WTC11 (cell line): Measurements from ENCODE around the gene HNRNPUL2. TPM values are rescaled to one million over a fixed set of nuclear protein-coding genes. Genes with fewer than 3 reads are reported as not detected.
"Not testable (repeated sequence)": the region's sequence is repeated elsewhere in the genome, so short reads cannot be mapped to it uniquely, and the experiment has no call there.

Experiments
- ATAC-seq: fragments of 200-7000 bp; cut with Tn5 transposase; 2 replicates; pipeline ENCODE4 v1.10.0; 2021; ENCODE audit warnings: mild to moderate bottlenecking, moderate library complexity
- CTCF ChIA-PET: fragments of 300-600 bp; sonication (Branson Sonifier 250); formaldehyde crosslinking; loops from one replicate; lab custom pipeline; 2021; ENCODE audit warnings: antibody characterized with exemption; lab: Charles Lee
- POLR2A ChIA-PET: fragments of 350-600 bp; sonication (Branson Sonifier 250); formaldehyde crosslinking; loops from one replicate; lab custom pipeline; 2021; ENCODE audit warnings: antibody characterized with exemption; lab: Charles Lee
- DNase-seq: peaks from one replicate; pipeline ENCODE4 v3.0.0; 2021; ENCODE audit warnings: low spot score
- H3K27ac Mint-ChIP-seq: 2 replicates; pipeline ENCODE4 v1.8.0; 2021; ENCODE audit warnings: mixed read lengths
- H3K27me3 Mint-ChIP-seq: 2 replicates; pipeline ENCODE4 v1.8.0; 2021; ENCODE audit warnings: low read depth, mild to moderate bottlenecking, moderate library complexity, mixed read lengths
- H3K36me3 Mint-ChIP-seq: 2 replicates; pipeline ENCODE4 v1.8.0; 2021; ENCODE audit warnings: mixed read lengths
- H3K4me1 Mint-ChIP-seq: 2 replicates; pipeline ENCODE4 v1.8.0; 2022; ENCODE audit warnings: mixed read lengths
- H3K4me3 Mint-ChIP-seq: 2 replicates; pipeline ENCODE4 v1.8.0; 2021; ENCODE audit warnings: mild to moderate bottlenecking, moderate library complexity, mixed read lengths
- H3K9me3 Mint-ChIP-seq: 2 replicates; pipeline ENCODE4 v1.8.0; 2021; ENCODE audit warnings: mixed read lengths
- AR ChIP-seq: fragments of 250-450 bp; sonication (Bioruptor Pico); IDR thresholded peaks from 2 replicates; pipeline ENCODE4 v1.9.0; 2021; ENCODE audit warnings: mild to moderate bottlenecking
- ARID4B ChIP-seq: sonication (generic); formaldehyde crosslinking; IDR thresholded peaks from 2 replicates; pipeline ENCODE4 v1.8.0; 2023; ENCODE audit warnings: missing genetic modification reagents, mild to moderate bottlenecking, borderline replicate concordance
- ATF1 ChIP-seq: sonication (generic); formaldehyde crosslinking; IDR thresholded peaks from 2 replicates; pipeline ENCODE4 v1.8.1; 2023; ENCODE audit warnings: mild to moderate bottlenecking, moderate library complexity, missing genetic modification reagents
- CBFB ChIP-seq: sonication (generic); formaldehyde crosslinking; IDR thresholded peaks from 2 replicates; pipeline ENCODE4 v1.8.1; 2022; ENCODE audit warnings: mild to moderate bottlenecking, low read depth, missing genetic modification reagents
- FOXK1 ChIP-seq: sonication (generic); formaldehyde crosslinking; IDR thresholded peaks from 2 replicates; pipeline ENCODE4 v1.8.0; 2022; ENCODE audit warnings: mild to moderate bottlenecking, moderate library complexity, missing genetic modification reagents
- FOXP1 ChIP-seq: sonication (generic); formaldehyde crosslinking; IDR thresholded peaks from 2 replicates; pipeline ENCODE4 v1.8.0; 2022; ENCODE audit warnings: missing genetic modification reagents, mild to moderate bottlenecking, moderate library complexity, borderline replicate concordance
- JAZF1 ChIP-seq: fragments of 250-450 bp; sonication (Bioruptor Pico); IDR thresholded peaks from 2 replicates; pipeline ENCODE4 v1.9.0; 2021; ENCODE audit warnings: moderate library complexity, mild to moderate bottlenecking, inconsistent platforms
- MAX ChIP-seq: sonication (generic); formaldehyde crosslinking; IDR thresholded peaks from 2 replicates; pipeline ENCODE4 v1.8.0; 2022; ENCODE audit warnings: mild to moderate bottlenecking, missing genetic modification reagents
- NR1H2 ChIP-seq: sonication (generic); formaldehyde crosslinking; IDR thresholded peaks from 2 replicates; pipeline ENCODE4 v1.9.0; 2021; ENCODE audit warnings: mild to moderate bottlenecking, moderate library complexity, missing genetic modification reagents
- RORB ChIP-seq: fragments of 250-450 bp; sonication (Bioruptor Pico); IDR thresholded peaks from 2 replicates; pipeline ENCODE4 v1.9.0; 2021; ENCODE audit warnings: mild to moderate bottlenecking
- SP1 ChIP-seq: sonication (generic); formaldehyde crosslinking; conservative IDR thresholded peaks from 2 replicates; pipeline ENCODE4 v1.8.1; 2022; ENCODE audit warnings: missing genetic modification reagents
- USF2 ChIP-seq: sonication (generic); formaldehyde crosslinking; IDR thresholded peaks from 2 replicates; pipeline ENCODE4 v1.8.1; 2023; ENCODE audit warnings: mild to moderate bottlenecking, missing genetic modification reagents, moderate library complexity
- ZNF416 ChIP-seq: fragments of 250-450 bp; sonication (Bioruptor Pico); IDR thresholded peaks from 2 replicates; pipeline ENCODE4 v1.9.0; 2021; ENCODE audit warnings: mild to moderate bottlenecking, inconsistent platforms
- total RNA-seq: library from RNA; stranded (reverse); gene quantifications from 3 replicates; pipeline ENCODE4 v1.2.3, GENCODE V29; 2021
- TF ChIP-seq, protein P1 (sequence below): sonication (generic); formaldehyde crosslinking; conservative IDR thresholded peaks from 2 replicates; pipeline ENCODE4 v1.8.1; 2022; ENCODE audit warnings: mild to moderate bottlenecking, missing genetic modification reagents
- TF ChIP-seq, protein P2 (sequence below): sonication (generic); formaldehyde crosslinking; IDR thresholded peaks from 2 replicates; pipeline ENCODE4 v1.8.1; 2022; ENCODE audit warnings: mild to moderate bottlenecking, moderate library complexity, missing genetic modification reagents

HNRNPUL2 gene
- total RNA-seq, 1 experiment from 2014 or later, result 42.1 TPM

DNA sequence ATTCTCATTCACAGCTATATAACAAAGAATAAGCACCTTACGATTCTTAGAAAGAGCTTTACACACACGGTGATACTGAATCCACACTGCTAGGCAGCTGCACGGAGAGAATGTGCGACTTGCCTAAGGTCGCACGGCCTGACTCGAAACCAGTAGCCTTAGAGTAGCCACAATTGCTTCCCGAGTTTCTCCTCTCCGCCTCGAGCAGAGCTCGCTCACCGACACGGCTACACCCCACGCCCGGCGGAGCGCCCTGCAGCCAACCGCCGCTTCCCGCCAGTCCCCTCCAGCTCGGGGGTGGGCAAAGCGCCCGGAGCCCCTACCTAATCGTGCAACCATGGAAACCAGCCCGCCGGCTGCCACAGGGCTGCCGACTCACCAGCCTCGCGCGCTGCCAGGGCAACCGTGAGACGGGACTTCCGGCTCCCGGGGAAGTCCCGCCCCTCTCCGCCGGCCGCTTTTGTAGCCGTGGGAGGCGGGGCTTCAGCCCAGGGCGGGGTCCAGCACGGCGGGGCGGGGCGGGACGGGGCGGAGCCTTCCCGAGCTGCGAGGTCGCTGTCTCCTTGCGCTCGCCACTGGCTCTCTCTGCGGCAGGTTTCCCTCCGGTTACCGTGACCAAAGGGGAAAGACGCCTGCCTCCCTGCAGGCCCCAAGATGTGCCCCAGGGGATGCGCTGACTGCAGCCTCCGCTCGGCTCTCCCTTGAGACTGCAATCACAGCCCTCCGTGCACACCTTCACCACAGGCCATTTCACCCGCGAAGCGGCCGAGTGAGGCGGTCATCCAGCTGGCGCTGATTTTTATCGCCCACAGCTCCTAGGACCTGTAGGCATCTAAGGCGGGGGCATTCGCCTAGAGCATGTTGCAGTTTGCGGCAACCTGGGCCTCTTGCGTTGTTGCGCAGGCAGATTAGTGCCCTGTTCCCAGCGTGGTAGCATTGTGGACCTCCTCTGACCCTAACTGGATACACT is 21.1 kb downstream of the HNRNPUL2 start:
- peaks cover 28% of the 10 kb centered on the region for H3K36me3 Mint-ChIP-seq
- ChIA-PET POLR2A (interaction anchor here (0.6 to 6.0 kb wide), 15 partner anchors 18 to 153 kb away, joined by 3 to 35 read pairs (median 6); partner anchors contain the start of genes B3GAT3, C11orf98, CSKMT and HNRNPUL2), CTCF (interaction anchor here (0.6 to 4.0 kb wide), 23 partner anchors 10 to 312 kb away, joined by 3 to 24 read pairs (median 4); partner anchors contain the start of genes C11orf98, CSKMT, EML3 and GANAB)
- H3K4me1 Mint-ChIP-seq, result peaks cover 38% of the 10 kb centered on the region
- ATAC-seq, result peak; percentile 61
- DNase-seq, result peak; percentile 96
- H3K4me3 Mint-ChIP-seq, result peak overlapping the region; percentile 92
- H3K27me3 Mint-ChIP-seq, result no peaks in the 10 kb centered on the region; the same call in 1 of the 2 replicates
- peak overlapping the region; percentile 98 for H3K27ac Mint-ChIP-seq
- H3K9me3 Mint-ChIP-seq, result no peaks in the 10 kb centered on the region
- TF ChIP-seq USF2 (CRISPR knock-in tag) (0 out of 2 replicates have a peak, but pooled peaks have one; percentile 20), CBFB (no peak), ZNF416 (CRISPR knock-in tag) (peak; percentile 50; the same call in 1 of the 2 replicates), FOXP1 (CRISPR knock-in tag) (0 out of 2 replicates have a peak, but pooled peaks have one; percentile 14), RORB (CRISPR knock-in tag) (0 out of 2 replicates have a peak, but pooled peaks have one; percentile 3), MAX (CRISPR knock-in tag) (peak; percentile 47), JAZF1 (CRISPR knock-in tag) (no peak), ATF1 (CRISPR knock-in tag) (0 out of 2 replicates have a peak, but pooled peaks have one; percentile 34), FOXK1 (0 out of 2 replicates have a peak, but pooled peaks have one; percentile 41), NR1H2 (CRISPR knock-in tag) (no peak), SP1 (CRISPR knock-in tag) (peak; percentile 83)
- TF ChIP-seq, protein P1, sequence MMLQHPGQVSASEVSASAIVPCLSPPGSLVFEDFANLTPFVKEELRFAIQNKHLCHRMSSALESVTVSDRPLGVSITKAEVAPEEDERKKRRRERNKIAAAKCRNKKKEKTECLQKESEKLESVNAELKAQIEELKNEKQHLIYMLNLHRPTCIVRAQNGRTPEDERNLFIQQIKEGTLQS (CRISPR knock-in tag), result 0 out of 2 replicates have a peak, but pooled peaks have one; percentile 46
- TF ChIP-seq, protein P2, sequence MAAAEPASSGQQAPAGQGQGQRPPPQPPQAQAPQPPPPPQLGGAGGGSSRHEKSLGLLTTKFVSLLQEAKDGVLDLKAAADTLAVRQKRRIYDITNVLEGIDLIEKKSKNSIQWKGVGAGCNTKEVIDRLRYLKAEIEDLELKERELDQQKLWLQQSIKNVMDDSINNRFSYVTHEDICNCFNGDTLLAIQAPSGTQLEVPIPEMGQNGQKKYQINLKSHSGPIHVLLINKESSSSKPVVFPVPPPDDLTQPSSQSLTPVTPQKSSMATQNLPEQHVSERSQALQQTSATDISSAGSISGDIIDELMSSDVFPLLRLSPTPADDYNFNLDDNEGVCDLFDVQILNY (CRISPR knock-in tag), result peak; percentile 25; the same call in 1 of the 2 replicates
- TF ChIP-seq, all 79 proteins: peak for 10

DNA sequence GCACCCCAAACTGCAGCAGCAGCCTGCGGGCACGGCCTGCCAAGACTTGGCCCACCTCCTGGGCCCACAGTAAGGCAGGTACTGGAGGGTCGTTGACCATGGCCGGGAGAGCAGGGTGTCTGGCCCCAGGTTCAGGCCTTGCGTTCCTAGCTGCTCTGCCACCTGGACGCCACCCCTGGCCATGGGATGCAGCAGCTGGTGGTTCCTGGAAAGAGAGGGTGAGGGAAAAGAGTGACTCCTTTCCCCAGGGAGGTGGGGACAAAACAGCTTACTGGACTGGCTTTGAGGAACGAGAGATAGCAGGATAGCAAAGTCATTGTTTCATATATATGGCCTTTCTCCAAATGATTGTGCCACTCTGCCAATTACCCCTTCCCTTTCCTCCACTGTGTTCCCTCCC is 21.8 kb downstream of the HNRNPUL2 start:
- Mint-ChIP-seq H3K4me3 (peak overlapping the region; percentile 92), H3K9me3 (no peaks in the 10 kb centered on the region), H3K36me3 (peaks cover 27% of the 10 kb centered on the region), H3K4me1 (peaks cover 34% of the 10 kb centered on the region), H3K27me3 (no peaks in the 10 kb centered on the region; the same call in 1 of the 2 replicates), H3K27ac (peak overlapping the region; percentile 98)
- ATAC-seq (no peak), DNase-seq (no peak)
- CTCF ChIA-PET, result interaction anchor here (0.5 to 3.5 kb wide), 15 partner anchors 10 to 311 kb away, joined by 3 to 24 read pairs (median 4); partner anchors contain the start of genes EML3, GANAB, HNRNPUL2 and LBHD1
- TF ChIP-seq NR1H2 (CRISPR knock-in tag), result no peak
- POLR2A ChIA-PET, result interaction anchor here (1.0 to 6.0 kb wide), 7 partner anchors 22 to 114 kb away, joined by 4 to 35 read pairs (median 6); partner anchors contain the start of genes C11orf98, CSKMT, HNRNPUL2 and LBHD1

- POLR2A ChIA-PET, result interaction anchor here (0.6 to 1.1 kb wide), 2 partner anchors 14 to 39 kb away, joined by 3 to 8 read pairs; partner anchors contain the start of genes C11orf98, CSKMT and LRRN4CL
- H3K9me3 Mint-ChIP-seq, CTCF ChIA-PET: not testable (repeated sequence)
Observed at GRCh38 chr11:62703921-62704320, 23.3 kb downstream of the HNRNPUL2 start.

DNA sequence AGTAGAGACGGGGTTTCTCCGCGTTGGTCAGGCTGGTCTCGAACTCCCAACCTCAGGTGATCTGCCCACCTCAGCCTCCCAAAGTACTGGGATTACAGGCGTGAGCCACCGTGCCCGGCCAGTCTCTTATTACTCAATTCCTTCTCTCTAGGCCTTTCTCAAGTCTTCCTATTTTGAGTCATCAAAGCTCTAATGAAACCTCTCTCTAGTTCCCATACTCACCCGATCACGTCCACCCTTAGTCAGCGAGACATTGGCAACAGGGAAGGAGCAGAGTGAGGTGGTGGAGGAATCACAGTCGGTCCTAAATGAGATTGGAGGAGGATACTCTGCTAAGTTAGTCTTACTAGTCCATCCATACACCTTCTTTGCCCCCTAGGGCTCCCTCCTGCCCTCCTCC is 25.0 kb downstream of the HNRNPUL2 start:
- Mint-ChIP-seq H3K4me3 (no peak overlapping the region), H3K9me3 (no peaks in the 10 kb centered on the region), H3K27ac (peak overlapping the region; percentile 62; the same call in 1 of the 2 replicates), H3K36me3 (peaks cover 33% of the 10 kb centered on the region), H3K4me1 (peaks cover 13% of the 10 kb centered on the region), H3K27me3 (no peaks in the 10 kb centered on the region; the same call in 1 of the 2 replicates)
- no peak for ATAC-seq
- POLR2A ChIA-PET, result no interaction called here
- no peak for DNase-seq
- CTCF ChIA-PET, result no interaction called here
- TF ChIP-seq ARID4B (no peak), AR (CRISPR knock-in tag) (no peak)

More at GRCh38 chr11:62703921-62704320, 23.3 kb downstream of the HNRNPUL2 start:
- H3K27ac Mint-ChIP-seq, ATAC-seq, H3K4me3 Mint-ChIP-seq, H3K27me3 Mint-ChIP-seq, DNase-seq: not testable (repeated sequence)
- Mint-ChIP-seq H3K36me3 (peaks cover 28% of the 10 kb centered on the region), H3K4me1 (peaks cover 28% of the 10 kb centered on the region)
